IMR-90 (cell line): ENCODE measurements around the gene COL4A1.

ENCODE experiments used
- BHLHE40 ChIP-seq: fragments of 150-350 bp; IDR thresholded peaks from 2 replicates; pipeline ENCODE4 v1.6.1; 2016; ENCODE audit warnings: mild to moderate bottlenecking, low read depth, low read length
- CEBPB ChIP-seq: IDR thresholded peaks from 2 replicates; pipeline ENCODE4 v1.6.1; 2012; ENCODE audit warnings: low read depth, low read length, improper control_type of control experiment
- FOS ChIP-seq: fragments of 150-350 bp; IDR thresholded peaks from 2 replicates; pipeline ENCODE4 v1.6.1; 2016; ENCODE audit warnings: low read depth, low read length
- MAFK ChIP-seq: IDR thresholded peaks from 2 replicates; pipeline ENCODE4 v1.6.1; 2012; ENCODE audit warnings: low read depth, low read length, improper control_type of control experiment
- MAZ ChIP-seq: IDR thresholded peaks from 2 replicates; pipeline ENCODE4 v1.6.1; 2012; ENCODE audit warnings: low read depth, mild to moderate bottlenecking, low read length, improper control_type of control experiment, moderate library complexity, borderline replicate concordance
- POLR2A ChIP-seq: IDR thresholded peaks from 2 replicates; pipeline ENCODE4 v1.6.1; 2012; ENCODE audit warnings: mild to moderate bottlenecking, low read depth, low read length
- RAD21 ChIP-seq: IDR thresholded peaks from 2 replicates; pipeline ENCODE4 v1.6.1; 2012; ENCODE audit warnings: low read length, improper control_type of control experiment
- RCOR1 ChIP-seq: IDR thresholded peaks from 2 replicates; pipeline ENCODE4 v1.6.1; 2012; ENCODE audit warnings: mild to moderate bottlenecking, low read length, improper control_type of control experiment; ENCODE audit not compliant: insufficient replicate concordance
- RFX5 ChIP-seq: IDR thresholded peaks from 2 replicates; pipeline ENCODE4 v1.8.0; 2012; ENCODE audit warnings: low read depth, mild to moderate bottlenecking, low read length, moderate library complexity
- SMC3 ChIP-seq: fragments of 150-350 bp; IDR thresholded peaks from 2 replicates; pipeline ENCODE4 v1.6.1; 2016; ENCODE audit warnings: low read depth, mild to moderate bottlenecking, antibody characterized with exemption, low read length, moderate library complexity
- TF ChIP-seq, protein P1 (sequence below): conservative IDR thresholded peaks from 2 replicates; pipeline ENCODE4 v1.5.1; 2012; ENCODE audit warnings: mild to moderate bottlenecking, low read depth, low read length, improper control_type of control experiment
- TF ChIP-seq, protein P2 (sequence below): fragments of 150-350 bp; IDR thresholded peaks from 2 replicates; pipeline ENCODE4 v1.6.1; 2016; ENCODE audit warnings: low read depth, mild to moderate bottlenecking, low read length, moderate library complexity, borderline replicate concordance
- TF ChIP-seq, protein P3 (sequence below): fragments of 150-350 bp; IDR thresholded peaks from 2 replicates; pipeline ENCODE4 v1.6.1; 2017; ENCODE audit warnings: mild to moderate bottlenecking, antibody characterized with exemption, low read length, low read depth

DNA sequence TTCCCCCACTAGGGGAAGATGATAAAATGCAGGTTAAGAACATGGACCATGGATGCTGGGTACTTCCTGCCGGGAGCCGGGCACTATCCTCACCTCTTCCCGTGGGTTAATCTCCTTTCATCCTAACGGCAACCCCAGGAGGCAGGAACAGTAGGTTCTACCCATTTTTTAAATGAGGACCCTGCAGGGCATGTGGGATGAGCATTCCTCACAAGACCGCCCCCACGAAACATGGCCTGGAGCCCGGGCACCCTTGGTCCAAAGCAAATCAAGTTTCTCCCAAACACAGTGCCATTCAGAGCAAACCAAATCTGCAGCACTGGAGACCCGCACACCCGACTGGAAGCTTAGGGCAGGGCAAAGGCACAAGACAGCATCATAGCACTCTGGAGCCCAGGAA is 35.5 kb upstream of the COL4A1 start:
- TF ChIP-seq, protein P1, sequence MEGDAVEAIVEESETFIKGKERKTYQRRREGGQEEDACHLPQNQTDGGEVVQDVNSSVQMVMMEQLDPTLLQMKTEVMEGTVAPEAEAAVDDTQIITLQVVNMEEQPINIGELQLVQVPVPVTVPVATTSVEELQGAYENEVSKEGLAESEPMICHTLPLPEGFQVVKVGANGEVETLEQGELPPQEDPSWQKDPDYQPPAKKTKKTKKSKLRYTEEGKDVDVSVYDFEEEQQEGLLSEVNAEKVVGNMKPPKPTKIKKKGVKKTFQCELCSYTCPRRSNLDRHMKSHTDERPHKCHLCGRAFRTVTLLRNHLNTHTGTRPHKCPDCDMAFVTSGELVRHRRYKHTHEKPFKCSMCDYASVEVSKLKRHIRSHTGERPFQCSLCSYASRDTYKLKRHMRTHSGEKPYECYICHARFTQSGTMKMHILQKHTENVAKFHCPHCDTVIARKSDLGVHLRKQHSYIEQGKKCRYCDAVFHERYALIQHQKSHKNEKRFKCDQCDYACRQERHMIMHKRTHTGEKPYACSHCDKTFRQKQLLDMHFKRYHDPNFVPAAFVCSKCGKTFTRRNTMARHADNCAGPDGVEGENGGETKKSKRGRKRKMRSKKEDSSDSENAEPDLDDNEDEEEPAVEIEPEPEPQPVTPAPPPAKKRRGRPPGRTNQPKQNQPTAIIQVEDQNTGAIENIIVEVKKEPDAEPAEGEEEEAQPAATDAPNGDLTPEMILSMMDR: no peak
- TF ChIP-seq, protein P2, sequence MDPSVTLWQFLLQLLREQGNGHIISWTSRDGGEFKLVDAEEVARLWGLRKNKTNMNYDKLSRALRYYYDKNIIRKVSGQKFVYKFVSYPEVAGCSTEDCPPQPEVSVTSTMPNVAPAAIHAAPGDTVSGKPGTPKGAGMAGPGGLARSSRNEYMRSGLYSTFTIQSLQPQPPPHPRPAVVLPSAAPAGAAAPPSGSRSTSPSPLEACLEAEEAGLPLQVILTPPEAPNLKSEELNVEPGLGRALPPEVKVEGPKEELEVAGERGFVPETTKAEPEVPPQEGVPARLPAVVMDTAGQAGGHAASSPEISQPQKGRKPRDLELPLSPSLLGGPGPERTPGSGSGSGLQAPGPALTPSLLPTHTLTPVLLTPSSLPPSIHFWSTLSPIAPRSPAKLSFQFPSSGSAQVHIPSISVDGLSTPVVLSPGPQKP: no peak
- TF ChIP-seq POLR2A (no peak), SMC3 (no peak), FOS (no peak), MAZ (no peak), RFX5 (no peak), MAFK (no peak), CEBPB (no peak), BHLHE40 (no peak), RCOR1 (no peak), RAD21 (no peak)
- TF ChIP-seq, protein P3, sequence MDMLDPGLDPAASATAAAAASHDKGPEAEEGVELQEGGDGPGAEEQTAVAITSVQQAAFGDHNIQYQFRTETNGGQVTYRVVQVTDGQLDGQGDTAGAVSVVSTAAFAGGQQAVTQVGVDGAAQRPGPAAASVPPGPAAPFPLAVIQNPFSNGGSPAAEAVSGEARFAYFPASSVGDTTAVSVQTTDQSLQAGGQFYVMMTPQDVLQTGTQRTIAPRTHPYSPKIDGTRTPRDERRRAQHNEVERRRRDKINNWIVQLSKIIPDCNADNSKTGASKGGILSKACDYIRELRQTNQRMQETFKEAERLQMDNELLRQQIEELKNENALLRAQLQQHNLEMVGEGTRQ: no peak
